HTERT RPE-1 (cell line): ENCODE results near the gene PSENEN.
"Not testable (repeated sequence)": the region's sequence is repeated elsewhere in the genome, so short reads cannot be mapped to it uniquely, and the experiment has no call there.

Experiments used
- in situ Hi-C: fragments of 300-500 bp; cut with MboI; formaldehyde crosslinking; loops from 4 replicates; pipeline ENCODE4 v1.14.3; 2020; ENCODE audit warnings: low sequenced_read_pairs

The PSENEN gene

GRCh38 chr19:35768082-35768421 lies 22.6 kb downstream of the PSENEN start:
- in situ Hi-C loops: no loop called here

GRCh38 chr19:35772362-35772761 lies 26.9 kb downstream of the PSENEN start:
- in situ Hi-C loops: not testable (repeated sequence)

- in situ Hi-C loops: no loop called here
These were observed 27.8 kb downstream of the PSENEN start for GRCh38 chr19:35773020-35773806.

GRCh38 chr19:35774274-35775045 lies 29.0 kb downstream of the PSENEN start:
- in situ Hi-C loops: no loop called here

- in situ Hi-C loops: no loop called here
These were observed 29.5 kb downstream of the PSENEN start for GRCh38 chr19:35775046-35775297.

GRCh38 chr19:35775298-35776101 lies 30.0 kb downstream of the PSENEN start, which contains the start of gene ARHGAP33:
Gene ARHGAP33 (plus strand): TSS chr19:35775564. CDS start chr19:35775659, 95 bp downstream.
- in situ Hi-C loops: no loop called here

- in situ Hi-C loops: no loop called here
These were observed 30.8 kb downstream of the PSENEN start for GRCh38 chr19:35776102-35776788.

- in situ Hi-C loops: no loop called here
These were observed 31.8 kb downstream of the PSENEN start for GRCh38 chr19:35777086-35777841.

GRCh38 chr19:35777961-35778360 lies 32.5 kb downstream of the PSENEN start:
- in situ Hi-C loops: no loop called here

- in situ Hi-C loops: no loop called here
These were observed 33.6 kb downstream of the PSENEN start for GRCh38 chr19:35779033-35779432.

GRCh38 chr19:35780058-35780457 lies 34.6 kb downstream of the PSENEN start:
- in situ Hi-C loops: no loop called here

- in situ Hi-C loops: no loop called here
These were observed 35.3 kb downstream of the PSENEN start for GRCh38 chr19:35780717-35781116.

GRCh38 chr19:35781650-35782049 lies 36.2 kb downstream of the PSENEN start:
- in situ Hi-C loops: no loop called here

- in situ Hi-C loops: no loop called here
These were observed 37.1 kb downstream of the PSENEN start for GRCh38 chr19:35782589-35782988.

GRCh38 chr19:35783469-35784434 lies 38.3 kb downstream of the PSENEN start:
- in situ Hi-C loops: no loop called here

- in situ Hi-C loops: no loop called here
These were observed 39.3 kb downstream of the PSENEN start for GRCh38 chr19:35784503-35785338.

GRCh38 chr19:35785339-35785627 lies 39.8 kb downstream of the PSENEN start:
- in situ Hi-C loops: no loop called here

GRCh38 chr19:35786299-35787160 lies 41.1 kb downstream of the PSENEN start:
- in situ Hi-C loops: no loop called here
